ENCODE results near the gene FAM25G.

FAM25G gene

GRCh38 chr10:47452495-47453140, 38.9 kb downstream of the FAM25G start:
- H3K36me3 ChIP-seq (ENCODE audit: control insufficient read depth, low read depth, low read length), result no peaks in the 10 kb centered on the region
- H3K27me3 ChIP-seq (ENCODE audit: control insufficient read depth, insufficient read depth, low read length), result no peaks in the 10 kb centered on the region
- no peak overlapping the region for H3K4me3 ChIP-seq (ENCODE audit: low read length)
- H3K27ac ChIP-seq (ENCODE audit: low read length), result no peak overlapping the region
- H3K9me3 ChIP-seq (ENCODE audit: control insufficient read depth, low read depth, low read length), result no peaks in the 10 kb centered on the region
- H3K4me1 ChIP-seq (ENCODE audit: control insufficient read depth, low read depth, low read length), result no peaks in the 10 kb centered on the region
- H3K9ac ChIP-seq (ENCODE audit: low read length), result no peak overlapping the region

GRCh38 chr10:47451998-47452494, 39.5 kb downstream of the FAM25G start:
- H3K27me3 ChIP-seq (ENCODE audit: control insufficient read depth, insufficient read depth, low read length), result no peaks in the 10 kb centered on the region
- no peaks in the 10 kb centered on the region for H3K9me3 ChIP-seq (ENCODE audit: control insufficient read depth, low read depth, low read length)
- no peaks in the 10 kb centered on the region for H3K4me1 ChIP-seq (ENCODE audit: control insufficient read depth, low read depth, low read length)
- H3K27ac ChIP-seq (ENCODE audit: low read length), result no peak overlapping the region
- H3K36me3 ChIP-seq (ENCODE audit: control insufficient read depth, low read depth, low read length), result no peaks in the 10 kb centered on the region
- no peak overlapping the region for H3K9ac ChIP-seq (ENCODE audit: low read length)
- H3K4me3 ChIP-seq (ENCODE audit: low read length), result no peak overlapping the region

- Histone ChIP-seq H3K4me1 (ENCODE audit: control insufficient read depth, low read depth, low read length) (no peaks in the 10 kb centered on the region), H3K27ac (ENCODE audit: low read length) (no peak overlapping the region), H3K9me3 (ENCODE audit: control insufficient read depth, low read depth, low read length) (no peaks in the 10 kb centered on the region), H3K36me3 (ENCODE audit: control insufficient read depth, low read depth, low read length) (no peaks in the 10 kb centered on the region), H3K27me3 (ENCODE audit: control insufficient read depth, insufficient read depth, low read length) (no peaks in the 10 kb centered on the region), H3K4me3 (ENCODE audit: low read length) (no peak overlapping the region), H3K9ac (ENCODE audit: low read length) (no peak overlapping the region)
Measured at GRCh38 chr10:47451273-47451997, 40.1 kb downstream of the FAM25G start.

- no peak overlapping the region for H3K27ac ChIP-seq (ENCODE audit: low read length)
- H3K27me3 ChIP-seq (ENCODE audit: control insufficient read depth, insufficient read depth, low read length), result no peaks in the 10 kb centered on the region
- no peak overlapping the region for H3K9ac ChIP-seq (ENCODE audit: low read length)
- H3K36me3 ChIP-seq (ENCODE audit: control insufficient read depth, low read depth, low read length), result no peaks in the 10 kb centered on the region
- no peaks in the 10 kb centered on the region for H3K4me1 ChIP-seq (ENCODE audit: control insufficient read depth, low read depth, low read length)
- no peaks in the 10 kb centered on the region for H3K9me3 ChIP-seq (ENCODE audit: control insufficient read depth, low read depth, low read length)
- H3K4me3 ChIP-seq (ENCODE audit: low read length), result no peak overlapping the region
Measured at GRCh38 chr10:47450442-47450841, 41.1 kb downstream of the FAM25G start.

- no peak overlapping the region for H3K4me3 ChIP-seq (ENCODE audit: low read length)
- no peaks in the 10 kb centered on the region for H3K9me3 ChIP-seq (ENCODE audit: control insufficient read depth, low read depth, low read length)
- H3K9ac ChIP-seq (ENCODE audit: low read length), result no peak overlapping the region
- no peaks in the 10 kb centered on the region for H3K4me1 ChIP-seq (ENCODE audit: control insufficient read depth, low read depth, low read length)
- no peaks in the 10 kb centered on the region for H3K36me3 ChIP-seq (ENCODE audit: control insufficient read depth, low read depth, low read length)
- H3K27me3 ChIP-seq (ENCODE audit: control insufficient read depth, insufficient read depth, low read length), result no peaks in the 10 kb centered on the region
- no peak overlapping the region for H3K27ac ChIP-seq (ENCODE audit: low read length)
Measured at GRCh38 chr10:47449979-47450378, 41.5 kb downstream of the FAM25G start.

GRCh38 chr10:47449102-47449978, 42.2 kb downstream of the FAM25G start:
- no peaks in the 10 kb centered on the region for H3K4me1 ChIP-seq (ENCODE audit: control insufficient read depth, low read depth, low read length)
- no peaks in the 10 kb centered on the region for H3K9me3 ChIP-seq (ENCODE audit: control insufficient read depth, low read depth, low read length)
- H3K27me3 ChIP-seq (ENCODE audit: control insufficient read depth, insufficient read depth, low read length), result no peaks in the 10 kb centered on the region
- H3K9ac ChIP-seq (ENCODE audit: low read length), result no peak overlapping the region
- no peak overlapping the region for H3K27ac ChIP-seq (ENCODE audit: low read length)
- H3K36me3 ChIP-seq (ENCODE audit: control insufficient read depth, low read depth, low read length), result no peaks in the 10 kb centered on the region
- no peak overlapping the region for H3K4me3 ChIP-seq (ENCODE audit: low read length)

- Histone ChIP-seq H3K4me1 (ENCODE audit: control insufficient read depth, low read depth, low read length) (no peaks in the 10 kb centered on the region), H3K36me3 (ENCODE audit: control insufficient read depth, low read depth, low read length) (no peaks in the 10 kb centered on the region), H3K27ac (ENCODE audit: low read length) (no peak overlapping the region), H3K9ac (ENCODE audit: low read length) (no peak overlapping the region), H3K27me3 (ENCODE audit: control insufficient read depth, insufficient read depth, low read length) (no peaks in the 10 kb centered on the region), H3K4me3 (ENCODE audit: low read length) (no peak overlapping the region), H3K9me3 (ENCODE audit: control insufficient read depth, low read depth, low read length) (no peaks in the 10 kb centered on the region)
Measured at GRCh38 chr10:47447705-47448104, 43.8 kb downstream of the FAM25G start.

GRCh38 chr10:47447209-47447608, 44.3 kb downstream of the FAM25G start:
- no peaks in the 10 kb centered on the region for H3K27me3 ChIP-seq (ENCODE audit: control insufficient read depth, insufficient read depth, low read length)
- H3K27ac ChIP-seq (ENCODE audit: low read length), result no peak overlapping the region
- no peaks in the 10 kb centered on the region for H3K4me1 ChIP-seq (ENCODE audit: control insufficient read depth, low read depth, low read length)
- H3K4me3 ChIP-seq (ENCODE audit: low read length), result no peak overlapping the region
- H3K9me3 ChIP-seq (ENCODE audit: control insufficient read depth, low read depth, low read length), result no peaks in the 10 kb centered on the region
- no peaks in the 10 kb centered on the region for H3K36me3 ChIP-seq (ENCODE audit: control insufficient read depth, low read depth, low read length)
- H3K9ac ChIP-seq (ENCODE audit: low read length), result no peak overlapping the region

- no peaks in the 10 kb centered on the region for H3K4me1 ChIP-seq (ENCODE audit: control insufficient read depth, low read depth, low read length)
- no peaks in the 10 kb centered on the region for H3K36me3 ChIP-seq (ENCODE audit: control insufficient read depth, low read depth, low read length)
- no peaks in the 10 kb centered on the region for H3K9me3 ChIP-seq (ENCODE audit: control insufficient read depth, low read depth, low read length)
- no peak overlapping the region for H3K9ac ChIP-seq (ENCODE audit: low read length)
- no peak overlapping the region for H3K4me3 ChIP-seq (ENCODE audit: low read length)
- no peak overlapping the region for H3K27ac ChIP-seq (ENCODE audit: low read length)
- H3K27me3 ChIP-seq (ENCODE audit: control insufficient read depth, insufficient read depth, low read length), result no peaks in the 10 kb centered on the region
Measured at GRCh38 chr10:47445720-47446119, 45.8 kb downstream of the FAM25G start.

- H3K27ac ChIP-seq (ENCODE audit: low read length), result no peak overlapping the region
- no peaks in the 10 kb centered on the region for H3K4me1 ChIP-seq (ENCODE audit: control insufficient read depth, low read depth, low read length)
- H3K27me3 ChIP-seq (ENCODE audit: control insufficient read depth, insufficient read depth, low read length), result no peaks in the 10 kb centered on the region
- no peaks in the 10 kb centered on the region for H3K36me3 ChIP-seq (ENCODE audit: control insufficient read depth, low read depth, low read length)
- no peak overlapping the region for H3K4me3 ChIP-seq (ENCODE audit: low read length)
- H3K9ac ChIP-seq (ENCODE audit: low read length), result no peak overlapping the region
- no peaks in the 10 kb centered on the region for H3K9me3 ChIP-seq (ENCODE audit: control insufficient read depth, low read depth, low read length)
Measured at GRCh38 chr10:47444047-47444446, 47.5 kb downstream of the FAM25G start.

- H3K27me3 ChIP-seq (ENCODE audit: control insufficient read depth, insufficient read depth, low read length), result no peaks in the 10 kb centered on the region
- H3K27ac ChIP-seq (ENCODE audit: low read length), result no peak overlapping the region
- no peak overlapping the region for H3K9ac ChIP-seq (ENCODE audit: low read length)
- H3K9me3 ChIP-seq (ENCODE audit: control insufficient read depth, low read depth, low read length), result no peaks in the 10 kb centered on the region
- no peaks in the 10 kb centered on the region for H3K36me3 ChIP-seq (ENCODE audit: control insufficient read depth, low read depth, low read length)
- no peak overlapping the region for H3K4me3 ChIP-seq (ENCODE audit: low read length)
- no peaks in the 10 kb centered on the region for H3K4me1 ChIP-seq (ENCODE audit: control insufficient read depth, low read depth, low read length)
Measured at GRCh38 chr10:47443145-47443544, 48.4 kb downstream of the FAM25G start.

Measured in iPS-18a (cell line).